Measurements from ENCODE around the gene ILK. TPM values are rescaled to one million over a fixed set of nuclear protein-coding genes. Genes with fewer than 3 reads are reported as not detected.

Gene ILK
- total and polyA plus RNA-seq, 10 of the 15 experiments (the other 5 are each of a cell fraction or from before 2014, with no cell fraction given): 51.8 to 163 (median 92.0) TPM

DNA sequence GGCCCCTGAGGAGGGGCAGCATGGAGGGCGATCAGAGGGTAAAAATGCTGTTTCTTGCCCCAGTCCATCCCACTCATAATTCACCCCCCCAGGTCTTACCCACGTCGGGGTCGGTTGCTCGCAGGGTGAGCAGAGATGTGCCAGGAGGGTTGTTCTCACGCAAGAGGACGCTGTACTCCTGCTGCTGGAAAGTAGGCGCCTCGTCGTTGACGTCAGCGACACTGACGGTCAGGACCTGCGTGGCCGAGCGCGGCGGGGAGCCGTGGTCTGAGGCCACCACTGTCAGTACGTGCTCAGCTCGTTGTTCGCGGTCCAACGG is 26.0 kb downstream of the ILK start:
- ATAC-seq: no peak
- H2AFZ ChIP-seq (ENCODE audit: control insufficient read depth, low read depth, low read length): no peak overlapping the region
- H3K36me3 ChIP-seq (ENCODE audit: control insufficient read depth in 2 of 2, insufficient read depth in 2 of 2, low read length in 1 of 2): no peaks in the 10 kb centered on the region
- DNase-seq (ENCODE audit: low read depth, low spot score): no peak
- H4K20me1 ChIP-seq (ENCODE audit: control insufficient read depth, insufficient read depth): no peaks in the 10 kb centered on the region
- SMC1A ChIA-PET (ENCODE audit: uncharacterized antibody, unreplicated experiment): interaction anchor here (0.7 kb wide), 1 partner anchor 10 kb away, joined by 3 read pairs; the partner anchor contains the start of gene TPP1
- H3K4me3 ChIP-seq: no peak overlapping the region
- H3K9me3 ChIP-seq (replicated peaks; ENCODE audit: control insufficient read depth, insufficient read depth, low read length): no peaks in the 10 kb centered on the region
- WGBS (ENCODE audit: insufficient coverage, insufficient replicate concordance, low lambda C conversion rate, missing lambda C conversion rate): 83% methylated on average over 24 of the region's 24 CpGs
- no peak overlapping the region for H3K27ac ChIP-seq (ENCODE audit: control insufficient read depth, insufficient read depth)
- H3K27me3 ChIP-seq (replicated peaks in 1 of 2; ENCODE audit: control insufficient read depth in 2 of 2, insufficient read depth in 2 of 2, low read length in 1 of 2): no peaks in the 10 kb centered on the region
- intact Hi-C loops (cut with micrococcal nuclease; ENCODE audit: unreplicated experiment) (no loop called here), in situ Hi-C loops (cut with MboI) (no loop called here)
- no peak overlapping the region for H3K9ac ChIP-seq (ENCODE audit: control insufficient read depth, insufficient read depth, low read length)
- H3K4me1 ChIP-seq (ENCODE audit: control insufficient read depth, insufficient read depth, low read length): peaks cover 9% of the 10 kb centered on the region
- no TSS peak for BruUV-seq (replicated peaks)
- no peaks in the 10 kb centered on the region for H3K79me2 ChIP-seq (ENCODE audit: control insufficient read depth, insufficient read depth, low read length)
- FAIRE-seq: no peak
- CTCF ChIA-PET: interaction anchor here (2.3 kb wide), 1 partner anchor 12 kb away, joined by 6 read pairs; no protein-coding TSS in a partner anchor
- no peak overlapping the region for H3K4me2 ChIP-seq (ENCODE audit: control insufficient read depth, insufficient read depth)
- RAD21 ChIA-PET (ENCODE audit: unreplicated experiment): no interaction called here
- POLR2A ChIA-PET: no interaction called here
- TF ChIP-seq, protein P1, sequence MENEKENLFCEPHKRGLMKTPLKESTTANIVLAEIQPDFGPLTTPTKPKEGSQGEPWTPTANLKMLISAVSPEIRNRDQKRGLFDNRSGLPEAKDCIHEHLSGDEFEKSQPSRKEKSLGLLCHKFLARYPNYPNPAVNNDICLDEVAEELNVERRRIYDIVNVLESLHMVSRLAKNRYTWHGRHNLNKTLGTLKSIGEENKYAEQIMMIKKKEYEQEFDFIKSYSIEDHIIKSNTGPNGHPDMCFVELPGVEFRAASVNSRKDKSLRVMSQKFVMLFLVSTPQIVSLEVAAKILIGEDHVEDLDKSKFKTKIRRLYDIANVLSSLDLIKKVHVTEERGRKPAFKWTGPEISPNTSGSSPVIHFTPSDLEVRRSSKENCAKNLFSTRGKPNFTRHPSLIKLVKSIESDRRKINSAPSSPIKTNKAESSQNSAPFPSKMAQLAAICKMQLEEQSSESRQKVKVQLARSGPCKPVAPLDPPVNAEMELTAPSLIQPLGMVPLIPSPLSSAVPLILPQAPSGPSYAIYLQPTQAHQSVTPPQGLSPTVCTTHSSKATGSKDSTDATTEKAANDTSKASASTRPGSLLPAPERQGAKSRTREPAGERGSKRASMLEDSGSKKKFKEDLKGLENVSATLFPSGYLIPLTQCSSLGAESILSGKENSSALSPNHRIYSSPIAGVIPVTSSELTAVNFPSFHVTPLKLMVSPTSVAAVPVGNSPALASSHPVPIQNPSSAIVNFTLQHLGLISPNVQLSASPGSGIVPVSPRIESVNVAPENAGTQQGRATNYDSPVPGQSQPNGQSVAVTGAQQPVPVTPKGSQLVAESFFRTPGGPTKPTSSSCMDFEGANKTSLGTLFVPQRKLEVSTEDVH (IDR thresholded peaks at IDR 0.05; ENCODE audit: low read depth, partially characterized antibody): no peak
- TF ChIP-seq MEF2B (IDR thresholded peaks at IDR 0.05; ENCODE audit: partially characterized antibody, poor library complexity, severe bottlenecking) (no peak), MTA3 (IDR thresholded peaks at IDR 0.05; ENCODE audit: borderline replicate concordance, low read length) (no peak), ETV6 (conservative IDR thresholded peaks at IDR 0.05 in 1 of 2, IDR thresholded peaks at IDR 0.05 in 1 of 2; ENCODE audit: borderline replicate concordance in 1 of 2, low read depth in 1 of 2) (no peak), BRCA1 (IDR thresholded peaks at IDR 0.05; ENCODE audit: low read depth, low read length) (no peak), GATAD2B (conservative IDR thresholded peaks at IDR 0.05; ENCODE audit: low read depth) (no peak), ATF7 (IDR thresholded peaks at IDR 0.05; ENCODE audit: low read depth) (no peak), BACH1 (IDR thresholded peaks at IDR 0.05; ENCODE audit: borderline replicate concordance) (no peak), NBN (IDR thresholded peaks at IDR 0.05) (no peak), DPF2 (IDR thresholded peaks at IDR 0.05) (no peak), TCF3 (IDR thresholded peaks at IDR 0.05; ENCODE audit: borderline replicate concordance, insufficient read depth, low read depth, low read length) (no peak), SMC3 (IDR thresholded peaks at IDR 0.05; ENCODE audit: borderline replicate concordance, low read length) (no peak), POLR2A (IDR thresholded peaks at IDR 0.05; ENCODE audit: low read depth, low read length) (no peak), IKZF1 (conservative IDR thresholded peaks at IDR 0.05) (no peak), TARDBP (IDR thresholded peaks at IDR 0.05; ENCODE audit: borderline replicate concordance) (no peak)
- TF ChIP-seq, protein P2, sequence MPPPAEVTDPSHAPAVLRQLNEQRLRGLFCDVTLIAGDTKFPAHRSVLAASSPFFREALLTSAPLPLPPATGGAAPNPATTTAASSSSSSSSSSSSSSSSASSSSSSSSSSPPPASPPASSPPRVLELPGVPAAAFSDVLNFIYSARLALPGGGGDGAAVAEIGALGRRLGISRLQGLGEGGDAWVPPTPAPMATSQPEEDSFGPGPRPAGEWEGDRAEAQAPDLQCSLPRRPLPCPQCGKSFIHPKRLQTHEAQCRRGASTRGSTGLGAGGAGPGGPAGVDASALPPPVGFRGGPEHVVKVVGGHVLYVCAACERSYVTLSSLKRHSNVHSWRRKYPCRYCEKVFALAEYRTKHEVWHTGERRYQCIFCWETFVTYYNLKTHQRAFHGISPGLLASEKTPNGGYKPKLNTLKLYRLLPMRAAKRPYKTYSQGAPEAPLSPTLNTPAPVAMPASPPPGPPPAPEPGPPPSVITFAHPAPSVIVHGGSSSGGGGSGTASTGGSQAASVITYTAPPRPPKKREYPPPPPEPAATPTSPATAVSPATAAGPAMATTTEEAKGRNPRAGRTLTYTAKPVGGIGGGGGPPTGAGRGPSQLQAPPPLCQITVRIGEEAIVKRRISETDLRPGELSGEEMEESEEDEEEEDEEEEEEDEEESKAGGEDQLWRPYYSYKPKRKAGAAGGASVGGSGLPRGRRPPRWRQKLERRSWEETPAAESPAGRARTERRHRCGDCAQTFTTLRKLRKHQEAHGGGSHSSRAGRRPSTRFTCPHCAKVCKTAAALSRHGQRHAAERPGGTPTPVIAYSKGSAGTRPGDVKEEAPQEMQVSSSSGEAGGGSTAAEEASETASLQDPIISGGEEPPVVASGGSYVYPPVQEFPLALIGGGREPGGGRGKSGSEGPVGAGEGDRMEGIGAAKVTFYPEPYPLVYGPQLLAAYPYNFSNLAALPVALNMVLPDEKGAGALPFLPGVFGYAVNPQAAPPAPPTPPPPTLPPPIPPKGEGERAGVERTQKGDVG (CRISPR knock-in tag; IDR thresholded peaks at IDR 0.05): no peak
- TF ChIP-seq, protein P3, sequence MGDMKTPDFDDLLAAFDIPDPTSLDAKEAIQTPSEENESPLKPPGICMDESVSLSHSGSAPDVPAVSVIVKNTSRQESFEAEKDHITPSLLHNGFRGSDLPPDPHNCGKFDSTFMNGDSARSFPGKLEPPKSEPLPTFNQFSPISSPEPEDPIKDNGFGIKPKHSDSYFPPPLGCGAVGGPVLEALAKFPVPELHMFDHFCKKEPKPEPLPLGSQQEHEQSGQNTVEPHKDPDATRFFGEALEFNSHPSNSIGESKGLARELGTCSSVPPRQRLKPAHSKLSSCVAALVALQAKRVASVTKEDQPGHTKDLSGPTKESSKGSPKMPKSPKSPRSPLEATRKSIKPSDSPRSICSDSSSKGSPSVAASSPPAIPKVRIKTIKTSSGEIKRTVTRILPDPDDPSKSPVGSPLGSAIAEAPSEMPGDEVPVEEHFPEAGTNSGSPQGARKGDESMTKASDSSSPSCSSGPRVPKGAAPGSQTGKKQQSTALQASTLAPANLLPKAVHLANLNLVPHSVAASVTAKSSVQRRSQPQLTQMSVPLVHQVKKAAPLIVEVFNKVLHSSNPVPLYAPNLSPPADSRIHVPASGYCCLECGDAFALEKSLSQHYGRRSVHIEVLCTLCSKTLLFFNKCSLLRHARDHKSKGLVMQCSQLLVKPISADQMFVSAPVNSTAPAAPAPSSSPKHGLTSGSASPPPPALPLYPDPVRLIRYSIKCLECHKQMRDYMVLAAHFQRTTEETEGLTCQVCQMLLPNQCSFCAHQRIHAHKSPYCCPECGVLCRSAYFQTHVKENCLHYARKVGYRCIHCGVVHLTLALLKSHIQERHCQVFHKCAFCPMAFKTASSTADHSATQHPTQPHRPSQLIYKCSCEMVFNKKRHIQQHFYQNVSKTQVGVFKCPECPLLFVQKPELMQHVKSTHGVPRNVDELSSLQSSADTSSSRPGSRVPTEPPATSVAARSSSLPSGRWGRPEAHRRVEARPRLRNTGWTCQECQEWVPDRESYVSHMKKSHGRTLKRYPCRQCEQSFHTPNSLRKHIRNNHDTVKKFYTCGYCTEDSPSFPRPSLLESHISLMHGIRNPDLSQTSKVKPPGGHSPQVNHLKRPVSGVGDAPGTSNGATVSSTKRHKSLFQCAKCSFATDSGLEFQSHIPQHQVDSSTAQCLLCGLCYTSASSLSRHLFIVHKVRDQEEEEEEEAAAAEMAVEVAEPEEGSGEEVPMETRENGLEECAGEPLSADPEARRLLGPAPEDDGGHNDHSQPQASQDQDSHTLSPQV (IDR thresholded peaks at IDR 0.05): no peak

Data from GM12878 (cell line).